OCI-LY1 (cell line): ENCODE results near the gene ZFP36L2.

Experiments used
- H2AFZ ChIP-seq: fragments of 200-600 bp; sonication (generic), shearing (Covaris generic); 2 replicates; pipeline ENCODE4 v1.6.0; 2014; ENCODE audit warnings: antibody characterized with exemption, mild to moderate bottlenecking, low read length
- H3F3A ChIP-seq: fragments of 200-600 bp; sonication (generic), shearing (Covaris generic); 2 replicates; pipeline ENCODE4 v1.6.0; 2014; ENCODE audit warnings: mild to moderate bottlenecking, antibody characterized with exemption, low read length, moderate library complexity; ENCODE audit not compliant: insufficient read depth
- H3K27ac ChIP-seq: fragments of 200-600 bp; sonication (generic); 2 replicates; pipeline ENCODE4 v1.5.1; 2014; ENCODE audit warnings: low read length, mixed run types, mild to moderate bottlenecking, low read depth; ENCODE audit not compliant: poor library complexity, severe bottlenecking
- H3K27me3 ChIP-seq: fragments of 200-600 bp; sonication (generic); 2 replicates; pipeline ENCODE4 v1.6.0; 2014; ENCODE audit warnings: antibody characterized with exemption, mild to moderate bottlenecking, low read length, moderate library complexity; ENCODE audit not compliant: insufficient read depth
- H3K36me3 ChIP-seq: fragments of 200-600 bp; sonication (generic); 2 replicates; pipeline ENCODE4 v1.6.1; 2014; ENCODE audit warnings: mild to moderate bottlenecking, antibody characterized with exemption, low read length, moderate library complexity, mixed read lengths; ENCODE audit not compliant: insufficient read depth
- H3K4me1 ChIP-seq: fragments of 200-600 bp; sonication (generic); 2 replicates; pipeline ENCODE4 v1.5.1; 2014; ENCODE audit warnings: mild to moderate bottlenecking, low read length, moderate library complexity; ENCODE audit not compliant: insufficient read depth, severe bottlenecking
- H3K4me2 ChIP-seq: fragments of 200-600 bp; sonication (generic), shearing (Covaris generic); 2 replicates; pipeline ENCODE4 v1.6.1; 2014; ENCODE audit warnings: low read length
- H3K4me3 ChIP-seq: fragments of 200-600 bp; sonication (generic); 2 replicates; pipeline ENCODE4 v1.5.1; 2014; ENCODE audit warnings: low read length, low read depth, mild to moderate bottlenecking, mixed read lengths; ENCODE audit not compliant: poor library complexity, severe bottlenecking
- H3K79me2 ChIP-seq: fragments of 200-600 bp; shearing (Covaris generic); 2 replicates; pipeline ENCODE4 v1.6.1; 2016; ENCODE audit warnings: mixed run types, low read length, mixed read lengths; ENCODE audit not compliant: insufficient read depth
- H3K9ac ChIP-seq: fragments of 200-600 bp; sonication (generic), shearing (Covaris generic); 2 replicates; pipeline ENCODE4 v1.6.1; 2014; ENCODE audit warnings: mild to moderate bottlenecking, low read length, mixed read lengths
- H3K9me2 ChIP-seq: fragments of 200-600 bp; sonication (generic), shearing (Covaris generic); 2 replicates; pipeline ENCODE4 v1.6.1; 2014; ENCODE audit warnings: low read depth, mild to moderate bottlenecking, low read length, mixed read lengths
- H3K9me3 ChIP-seq: fragments of 200-600 bp; shearing (Covaris generic); 2 replicates; pipeline ENCODE4 v1.6.1; 2014; ENCODE audit warnings: low read length, mixed read lengths
- H4K20me1 ChIP-seq: fragments of 200-600 bp; sonication (generic), shearing (Covaris generic); 2 replicates; pipeline ENCODE4 v1.6.0; 2016; ENCODE audit warnings: mild to moderate bottlenecking, low read length; ENCODE audit not compliant: insufficient read depth
- EZH2 ChIP-seq: fragments of 200-600 bp; sonication (generic), shearing (Covaris generic); IDR thresholded peaks from 2 replicates; pipeline ENCODE4 v1.8.0; 2017; ENCODE audit warnings: borderline replicate concordance, mixed run types, mild to moderate bottlenecking, antibody characterized with exemption, low read length, moderate library complexity, mixed read lengths
- TF ChIP-seq, protein P1 (sequence below): fragments of 200-600 bp; sonication (generic), shearing (Covaris generic); IDR thresholded peaks from 2 replicates; pipeline ENCODE4 v1.5.1; 2017; ENCODE audit warnings: mild to moderate bottlenecking, antibody characterized with exemption, low read length, moderate library complexity, mixed read lengths

Gene ZFP36L2

GRCh38 chr2:43225093-43225787 is 1.2 kb downstream of the ZFP36L2 start:
- peak overlapping the region; percentile 99 for H3K27ac ChIP-seq
- peaks cover 46% of the 10 kb centered on the region for H3K36me3 ChIP-seq
- TF ChIP-seq EZH2, result no peak
- TF ChIP-seq, protein P1, sequence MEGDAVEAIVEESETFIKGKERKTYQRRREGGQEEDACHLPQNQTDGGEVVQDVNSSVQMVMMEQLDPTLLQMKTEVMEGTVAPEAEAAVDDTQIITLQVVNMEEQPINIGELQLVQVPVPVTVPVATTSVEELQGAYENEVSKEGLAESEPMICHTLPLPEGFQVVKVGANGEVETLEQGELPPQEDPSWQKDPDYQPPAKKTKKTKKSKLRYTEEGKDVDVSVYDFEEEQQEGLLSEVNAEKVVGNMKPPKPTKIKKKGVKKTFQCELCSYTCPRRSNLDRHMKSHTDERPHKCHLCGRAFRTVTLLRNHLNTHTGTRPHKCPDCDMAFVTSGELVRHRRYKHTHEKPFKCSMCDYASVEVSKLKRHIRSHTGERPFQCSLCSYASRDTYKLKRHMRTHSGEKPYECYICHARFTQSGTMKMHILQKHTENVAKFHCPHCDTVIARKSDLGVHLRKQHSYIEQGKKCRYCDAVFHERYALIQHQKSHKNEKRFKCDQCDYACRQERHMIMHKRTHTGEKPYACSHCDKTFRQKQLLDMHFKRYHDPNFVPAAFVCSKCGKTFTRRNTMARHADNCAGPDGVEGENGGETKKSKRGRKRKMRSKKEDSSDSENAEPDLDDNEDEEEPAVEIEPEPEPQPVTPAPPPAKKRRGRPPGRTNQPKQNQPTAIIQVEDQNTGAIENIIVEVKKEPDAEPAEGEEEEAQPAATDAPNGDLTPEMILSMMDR, result peak; percentile 8; the same call in 1 of the 2 replicates
- H3F3A ChIP-seq, result peaks cover 40% of the 10 kb centered on the region
- H3K9ac ChIP-seq, result peak overlapping the region; percentile 84
- H3K79me2 ChIP-seq, result peaks cover 26% of the 10 kb centered on the region
- no peaks in the 10 kb centered on the region for H4K20me1 ChIP-seq
- H3K27me3 ChIP-seq, result no peaks in the 10 kb centered on the region
- peak overlapping the region; percentile 92 for H3K4me2 ChIP-seq
- H3K9me3 ChIP-seq, result no peaks in the 10 kb centered on the region
- no peaks in the 10 kb centered on the region for H3K9me2 ChIP-seq
- peak overlapping the region; percentile 71 for H3K4me3 ChIP-seq
- peaks cover 67% of the 10 kb centered on the region for H3K4me1 ChIP-seq
- no peak overlapping the region for H2AFZ ChIP-seq

GRCh38 chr2:43224571-43225092 is 1.8 kb downstream of the ZFP36L2 start:
- no peak overlapping the region for H2AFZ ChIP-seq
- TF ChIP-seq, protein P1, result no peak
- TF ChIP-seq EZH2, result no peak
- H3K36me3 ChIP-seq, result peaks cover 46% of the 10 kb centered on the region
- peaks cover 67% of the 10 kb centered on the region for H3K4me1 ChIP-seq
- no peaks in the 10 kb centered on the region for H4K20me1 ChIP-seq
- H3K4me3 ChIP-seq, result peak overlapping the region; percentile 71
- H3F3A ChIP-seq, result peaks cover 44% of the 10 kb centered on the region
- peak overlapping the region; percentile 92 for H3K4me2 ChIP-seq
- H3K79me2 ChIP-seq, result peaks cover 26% of the 10 kb centered on the region
- H3K9me3 ChIP-seq, result no peaks in the 10 kb centered on the region
- no peaks in the 10 kb centered on the region for H3K27me3 ChIP-seq
- no peaks in the 10 kb centered on the region for H3K9me2 ChIP-seq
- peak overlapping the region; percentile 84 for H3K9ac ChIP-seq
- peak overlapping the region; percentile 99 for H3K27ac ChIP-seq

GRCh38 chr2:43224131-43224570 is 2.3 kb downstream of the ZFP36L2 start:
- Histone ChIP-seq H3K27ac (peak overlapping the region; percentile 99), H3K4me2 (peak overlapping the region; percentile 92), H3K9ac (peak overlapping the region; percentile 84), H3K27me3 (no peaks in the 10 kb centered on the region), H3K9me3 (no peaks in the 10 kb centered on the region), H4K20me1 (no peaks in the 10 kb centered on the region), H3K9me2 (no peaks in the 10 kb centered on the region), H3K79me2 (peaks cover 26% of the 10 kb centered on the region), H3K36me3 (peaks cover 46% of the 10 kb centered on the region), H3K4me1 (peaks cover 67% of the 10 kb centered on the region), H3F3A (peaks cover 43% of the 10 kb centered on the region), H2AFZ (no peak overlapping the region), H3K4me3 (peak overlapping the region; percentile 71)
- TF ChIP-seq EZH2, result no peak
- TF ChIP-seq, protein P1, result peak; percentile 62
